ENCODE data around the gene SPOCK1.

Gene SPOCK1

GRCh38 chr5:137164961-137165360 lies 334.2 kb downstream of the SPOCK1 start:
- no peak overlapping the region for H3K4me3 Mint-ChIP-seq
- no peak overlapping the region for H3K27ac Mint-ChIP-seq
- no peaks in the 10 kb centered on the region for H3K4me1 Mint-ChIP-seq (ENCODE audit: low read depth)

GRCh38 chr5:137164536-137164935 lies 334.6 kb downstream of the SPOCK1 start:
- H3K27me3 Mint-ChIP-seq (ENCODE audit: low read depth) = no peaks in the 10 kb centered on the region
- no peak overlapping the region for H3K27ac Mint-ChIP-seq
- no peak overlapping the region for H3K4me3 Mint-ChIP-seq
- DNase-seq (ENCODE audit: low spot score) = no peak
- H3K4me1 Mint-ChIP-seq (ENCODE audit: low read depth) = no peaks in the 10 kb centered on the region
- no peaks in the 10 kb centered on the region for H3K36me3 Mint-ChIP-seq (ENCODE audit: low read depth)
- no peaks in the 10 kb centered on the region for H3K9me3 Mint-ChIP-seq

More at GRCh38 chr5:137164961-137165360, 334.2 kb downstream of the SPOCK1 start:
- DNase-seq (ENCODE audit: low spot score) = no peak
- Mint-ChIP-seq H3K36me3 (ENCODE audit: low read depth) (no peaks in the 10 kb centered on the region), H3K27me3 (ENCODE audit: low read depth) (no peaks in the 10 kb centered on the region), H3K9me3 (no peaks in the 10 kb centered on the region)

GRCh38 chr5:137158691-137159090 lies 340.4 kb downstream of the SPOCK1 start:
- H3K4me3 Mint-ChIP-seq = no peak overlapping the region
- no peaks in the 10 kb centered on the region for H3K9me3 Mint-ChIP-seq
- H3K27ac Mint-ChIP-seq = no peak overlapping the region
- no peaks in the 10 kb centered on the region for H3K36me3 Mint-ChIP-seq (ENCODE audit: low read depth)
- H3K27me3 Mint-ChIP-seq (ENCODE audit: low read depth) = no peaks in the 10 kb centered on the region
- no peak for DNase-seq (ENCODE audit: low spot score)
- H3K4me1 Mint-ChIP-seq (ENCODE audit: low read depth) = no peaks in the 10 kb centered on the region

- Mint-ChIP-seq H3K4me1 (ENCODE audit: low read depth) (no peaks in the 10 kb centered on the region), H3K27me3 (ENCODE audit: low read depth) (no peaks in the 10 kb centered on the region), H3K36me3 (ENCODE audit: low read depth) (no peaks in the 10 kb centered on the region), H3K9me3 (no peaks in the 10 kb centered on the region), H3K27ac (no peak overlapping the region), H3K4me3 (no peak overlapping the region)
- no peak for DNase-seq (ENCODE audit: low spot score)
Observed at GRCh38 chr5:137156180-137156579, 342.9 kb downstream of the SPOCK1 start.

- H3K4me1 Mint-ChIP-seq (ENCODE audit: low read depth) = no peaks in the 10 kb centered on the region
- H3K9me3 Mint-ChIP-seq = no peaks in the 10 kb centered on the region
- no peaks in the 10 kb centered on the region for H3K27me3 Mint-ChIP-seq (ENCODE audit: low read depth)
- H3K27ac Mint-ChIP-seq = no peak overlapping the region
- H3K4me3 Mint-ChIP-seq = no peak overlapping the region
- H3K36me3 Mint-ChIP-seq (ENCODE audit: low read depth) = no peaks in the 10 kb centered on the region
- DNase-seq (ENCODE audit: low spot score) = no peak
Observed at GRCh38 chr5:137155261-137156000, 343.7 kb downstream of the SPOCK1 start.

GRCh38 chr5:137152616-137153015 lies 346.5 kb downstream of the SPOCK1 start:
- Mint-ChIP-seq H3K9me3 (no peaks in the 10 kb centered on the region), H3K4me3 (no peak overlapping the region), H3K27me3 (ENCODE audit: low read depth) (no peaks in the 10 kb centered on the region), H3K27ac (no peak overlapping the region), H3K36me3 (ENCODE audit: low read depth) (no peaks in the 10 kb centered on the region), H3K4me1 (ENCODE audit: low read depth) (no peaks in the 10 kb centered on the region)
- DNase-seq (ENCODE audit: low spot score) = no peak

GRCh38 chr5:137148655-137149054 lies 350.5 kb downstream of the SPOCK1 start:
- no peaks in the 10 kb centered on the region for H3K27me3 Mint-ChIP-seq (ENCODE audit: low read depth)
- DNase-seq (ENCODE audit: low spot score) = no peak
- no peaks in the 10 kb centered on the region for H3K9me3 Mint-ChIP-seq
- no peaks in the 10 kb centered on the region for H3K36me3 Mint-ChIP-seq (ENCODE audit: low read depth)
- no peaks in the 10 kb centered on the region for H3K4me1 Mint-ChIP-seq (ENCODE audit: low read depth)
- H3K27ac Mint-ChIP-seq = no peak overlapping the region
- no peak overlapping the region for H3K4me3 Mint-ChIP-seq

- Mint-ChIP-seq H3K27ac (no peak overlapping the region), H3K36me3 (ENCODE audit: low read depth) (no peaks in the 10 kb centered on the region), H3K9me3 (no peaks in the 10 kb centered on the region), H3K4me3 (no peak overlapping the region), H3K4me1 (ENCODE audit: low read depth) (no peaks in the 10 kb centered on the region), H3K27me3 (ENCODE audit: low read depth) (no peaks in the 10 kb centered on the region)
- DNase-seq (ENCODE audit: low spot score) = no peak
Observed at GRCh38 chr5:137148159-137148558, 351.0 kb downstream of the SPOCK1 start.

GRCh38 chr5:137147346-137147745 lies 351.8 kb downstream of the SPOCK1 start:
- H3K27ac Mint-ChIP-seq = no peak overlapping the region
- no peak overlapping the region for H3K4me3 Mint-ChIP-seq
- no peaks in the 10 kb centered on the region for H3K27me3 Mint-ChIP-seq (ENCODE audit: low read depth)
- H3K9me3 Mint-ChIP-seq = no peaks in the 10 kb centered on the region
- DNase-seq (ENCODE audit: low spot score) = no peak
- H3K4me1 Mint-ChIP-seq (ENCODE audit: low read depth) = no peaks in the 10 kb centered on the region
- H3K36me3 Mint-ChIP-seq (ENCODE audit: low read depth) = no peaks in the 10 kb centered on the region

- Mint-ChIP-seq H3K4me1 (ENCODE audit: low read depth) (no peaks in the 10 kb centered on the region), H3K27me3 (ENCODE audit: low read depth) (no peaks in the 10 kb centered on the region), H3K4me3 (no peak overlapping the region), H3K27ac (no peak overlapping the region), H3K9me3 (no peaks in the 10 kb centered on the region), H3K36me3 (ENCODE audit: low read depth) (no peaks in the 10 kb centered on the region)
- no peak for DNase-seq (ENCODE audit: low spot score)
Observed at GRCh38 chr5:137146402-137146890, 352.7 kb downstream of the SPOCK1 start.

- Mint-ChIP-seq H3K4me3 (no peak overlapping the region), H3K4me1 (ENCODE audit: low read depth) (no peaks in the 10 kb centered on the region), H3K9me3 (no peaks in the 10 kb centered on the region), H3K36me3 (ENCODE audit: low read depth) (no peaks in the 10 kb centered on the region), H3K27me3 (ENCODE audit: low read depth) (no peaks in the 10 kb centered on the region), H3K27ac (no peak overlapping the region)
- no peak for DNase-seq (ENCODE audit: low spot score)
Observed at GRCh38 chr5:137145721-137146120, 353.4 kb downstream of the SPOCK1 start.

- Mint-ChIP-seq H3K27me3 (ENCODE audit: low read depth) (no peaks in the 10 kb centered on the region), H3K9me3 (no peaks in the 10 kb centered on the region), H3K4me3 (no peak overlapping the region), H3K27ac (no peak overlapping the region), H3K4me1 (ENCODE audit: low read depth) (no peaks in the 10 kb centered on the region), H3K36me3 (ENCODE audit: low read depth) (no peaks in the 10 kb centered on the region)
- no peak for DNase-seq (ENCODE audit: low spot score)
Observed at GRCh38 chr5:137144656-137145055, 354.5 kb downstream of the SPOCK1 start.

- Mint-ChIP-seq H3K4me1 (ENCODE audit: low read depth) (no peaks in the 10 kb centered on the region), H3K4me3 (no peak overlapping the region), H3K9me3 (no peaks in the 10 kb centered on the region), H3K36me3 (ENCODE audit: low read depth) (no peaks in the 10 kb centered on the region), H3K27me3 (ENCODE audit: low read depth) (no peaks in the 10 kb centered on the region), H3K27ac (no peak overlapping the region)
- no peak for DNase-seq (ENCODE audit: low spot score)
Observed at GRCh38 chr5:137142764-137143605, 356.1 kb downstream of the SPOCK1 start.

GRCh38 chr5:137142346-137142745 lies 356.8 kb downstream of the SPOCK1 start:
- Mint-ChIP-seq H3K4me1 (ENCODE audit: low read depth) (no peaks in the 10 kb centered on the region), H3K4me3 (no peak overlapping the region), H3K27me3 (ENCODE audit: low read depth) (no peaks in the 10 kb centered on the region), H3K36me3 (ENCODE audit: low read depth) (no peaks in the 10 kb centered on the region), H3K9me3 (no peaks in the 10 kb centered on the region), H3K27ac (no peak overlapping the region)
- DNase-seq (ENCODE audit: low spot score) = no peak

All from T-helper 2 cell treated with Interferon-gamma antibody and Interleukin-4, amounts not matched to agents 5 μg/mL and 100 μg/mL, for 36 hours (primary cell).